HEK293 (cell line): ENCODE measurements around the gene LYZ.

Experiments used
- EGR2 ChIP-seq: fragments of 450-650 bp; formaldehyde crosslinking; IDR thresholded peaks from 2 replicates; pipeline ENCODE4 v1.5.1; 2016; ENCODE audit warnings: low read depth, missing biosample characterization, missing genetic modification characterization
- SCRT2 ChIP-seq: fragments of 450-650 bp; formaldehyde crosslinking; IDR thresholded peaks from 2 replicates; pipeline ENCODE4 v1.5.1; 2016; ENCODE audit warnings: missing biosample characterization, missing genetic modification characterization
- ZFHX2 ChIP-seq: fragments of 450-650 bp; formaldehyde crosslinking; conservative IDR thresholded peaks from 2 replicates; pipeline ENCODE4 v1.5.1; 2016; ENCODE audit warnings: missing biosample characterization, missing genetic modification characterization
- ZFP3 ChIP-seq: fragments of 450-650 bp; formaldehyde crosslinking; IDR thresholded peaks from 2 replicates; pipeline ENCODE4 v1.5.1; 2016; ENCODE audit warnings: low read depth, missing biosample characterization, missing genetic modification characterization
- ZFP41 ChIP-seq: fragments of 450-650 bp; formaldehyde crosslinking; IDR thresholded peaks from 2 replicates; pipeline ENCODE4 v1.5.1; 2016; ENCODE audit warnings: missing biosample characterization, missing genetic modification characterization, borderline replicate concordance
- ZNF146 ChIP-seq: fragments of 450-650 bp; formaldehyde crosslinking; IDR thresholded peaks from 2 replicates; pipeline ENCODE4 v1.5.1; 2016; ENCODE audit warnings: missing biosample characterization, missing genetic modification characterization
- ZNF302 ChIP-seq: fragments of 450-650 bp; formaldehyde crosslinking; IDR thresholded peaks from 2 replicates; pipeline ENCODE4 v1.5.1; 2016; ENCODE audit warnings: missing biosample characterization, missing genetic modification characterization, low read depth
- ZNF660 ChIP-seq: fragments of 450-650 bp; IDR thresholded peaks from 2 replicates; pipeline ENCODE4 v1.5.1; 2018; ENCODE audit warnings: missing biosample characterization, mild to moderate bottlenecking, missing genetic modification characterization
- ZNF792 ChIP-seq: fragments of 450-650 bp; formaldehyde crosslinking; IDR thresholded peaks from 2 replicates; pipeline ENCODE4 v1.5.1; 2016; ENCODE audit warnings: missing biosample characterization, missing genetic modification characterization
- TF ChIP-seq, protein P1 (sequence below): fragments of 450-650 bp; formaldehyde crosslinking; IDR thresholded peaks from 2 replicates; pipeline ENCODE4 v1.5.1; 2016; ENCODE audit warnings: missing biosample characterization, missing genetic modification characterization
- TF ChIP-seq, protein P2 (sequence below): fragments of 450-650 bp; formaldehyde crosslinking; IDR thresholded peaks from 2 replicates; pipeline ENCODE4 v1.5.1; 2016; ENCODE audit warnings: missing biosample characterization, missing genetic modification characterization
- TF ChIP-seq, protein P3 (sequence below): fragments of 450-650 bp; formaldehyde crosslinking; IDR thresholded peaks from 2 replicates; pipeline ENCODE4 v1.5.1; 2016; ENCODE audit warnings: missing biosample characterization, missing genetic modification characterization, low read depth
- TF ChIP-seq, protein P4 (sequence below): fragments of 450-650 bp; formaldehyde crosslinking; IDR thresholded peaks from 2 replicates; pipeline ENCODE4 v1.5.1; 2016; ENCODE audit warnings: missing biosample characterization, missing genetic modification characterization

DNA sequence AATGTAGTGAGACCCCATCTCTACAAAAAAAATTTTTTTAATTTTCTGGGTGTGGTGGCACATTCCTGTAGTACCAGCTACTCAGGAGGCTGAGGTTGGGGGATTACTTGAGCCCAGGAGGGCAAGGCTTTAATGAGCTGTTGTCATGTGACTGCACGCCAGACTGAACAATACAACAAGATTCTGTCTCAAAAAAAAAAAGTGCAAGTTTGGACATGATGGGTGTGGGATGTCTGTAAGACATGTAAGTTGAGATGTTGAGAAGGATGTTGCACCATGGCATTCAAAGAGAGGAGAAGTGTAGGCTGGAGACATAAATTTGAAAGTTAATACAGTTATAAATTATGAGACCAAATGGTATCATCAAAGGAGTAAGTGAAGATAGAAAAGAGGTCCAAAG, 34.9 kb downstream of the LYZ start:
- TF ChIP-seq ZNF302 (tag by site-specific recombination) (no peak), ZFP3 (no peak), ZNF792 (tag by site-specific recombination) (no peak), SCRT2 (tag by site-specific recombination) (no peak), EGR2 (no peak), ZNF146 (tag by site-specific recombination) (no peak), ZFP41 (tag by site-specific recombination) (no peak), ZNF660 (tag by site-specific recombination) (no peak), ZFHX2 (tag by site-specific recombination) (no peak)
- TF ChIP-seq, protein P1, sequence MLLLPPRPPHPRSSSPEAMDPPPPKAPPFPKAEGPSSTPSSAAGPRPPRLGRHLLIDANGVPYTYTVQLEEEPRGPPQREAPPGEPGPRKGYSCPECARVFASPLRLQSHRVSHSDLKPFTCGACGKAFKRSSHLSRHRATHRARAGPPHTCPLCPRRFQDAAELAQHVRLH (tag by site-specific recombination) = no peak
- TF ChIP-seq, protein P2, sequence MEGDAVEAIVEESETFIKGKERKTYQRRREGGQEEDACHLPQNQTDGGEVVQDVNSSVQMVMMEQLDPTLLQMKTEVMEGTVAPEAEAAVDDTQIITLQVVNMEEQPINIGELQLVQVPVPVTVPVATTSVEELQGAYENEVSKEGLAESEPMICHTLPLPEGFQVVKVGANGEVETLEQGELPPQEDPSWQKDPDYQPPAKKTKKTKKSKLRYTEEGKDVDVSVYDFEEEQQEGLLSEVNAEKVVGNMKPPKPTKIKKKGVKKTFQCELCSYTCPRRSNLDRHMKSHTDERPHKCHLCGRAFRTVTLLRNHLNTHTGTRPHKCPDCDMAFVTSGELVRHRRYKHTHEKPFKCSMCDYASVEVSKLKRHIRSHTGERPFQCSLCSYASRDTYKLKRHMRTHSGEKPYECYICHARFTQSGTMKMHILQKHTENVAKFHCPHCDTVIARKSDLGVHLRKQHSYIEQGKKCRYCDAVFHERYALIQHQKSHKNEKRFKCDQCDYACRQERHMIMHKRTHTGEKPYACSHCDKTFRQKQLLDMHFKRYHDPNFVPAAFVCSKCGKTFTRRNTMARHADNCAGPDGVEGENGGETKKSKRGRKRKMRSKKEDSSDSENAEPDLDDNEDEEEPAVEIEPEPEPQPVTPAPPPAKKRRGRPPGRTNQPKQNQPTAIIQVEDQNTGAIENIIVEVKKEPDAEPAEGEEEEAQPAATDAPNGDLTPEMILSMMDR (tag by site-specific recombination) = no peak
- TF ChIP-seq, protein P3, sequence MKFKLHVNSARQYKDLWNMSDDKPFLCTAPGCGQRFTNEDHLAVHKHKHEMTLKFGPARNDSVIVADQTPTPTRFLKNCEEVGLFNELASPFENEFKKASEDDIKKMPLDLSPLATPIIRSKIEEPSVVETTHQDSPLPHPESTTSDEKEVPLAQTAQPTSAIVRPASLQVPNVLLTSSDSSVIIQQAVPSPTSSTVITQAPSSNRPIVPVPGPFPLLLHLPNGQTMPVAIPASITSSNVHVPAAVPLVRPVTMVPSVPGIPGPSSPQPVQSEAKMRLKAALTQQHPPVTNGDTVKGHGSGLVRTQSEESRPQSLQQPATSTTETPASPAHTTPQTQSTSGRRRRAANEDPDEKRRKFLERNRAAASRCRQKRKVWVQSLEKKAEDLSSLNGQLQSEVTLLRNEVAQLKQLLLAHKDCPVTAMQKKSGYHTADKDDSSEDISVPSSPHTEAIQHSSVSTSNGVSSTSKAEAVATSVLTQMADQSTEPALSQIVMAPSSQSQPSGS (tag by site-specific recombination) = no peak
- TF ChIP-seq, protein P4, sequence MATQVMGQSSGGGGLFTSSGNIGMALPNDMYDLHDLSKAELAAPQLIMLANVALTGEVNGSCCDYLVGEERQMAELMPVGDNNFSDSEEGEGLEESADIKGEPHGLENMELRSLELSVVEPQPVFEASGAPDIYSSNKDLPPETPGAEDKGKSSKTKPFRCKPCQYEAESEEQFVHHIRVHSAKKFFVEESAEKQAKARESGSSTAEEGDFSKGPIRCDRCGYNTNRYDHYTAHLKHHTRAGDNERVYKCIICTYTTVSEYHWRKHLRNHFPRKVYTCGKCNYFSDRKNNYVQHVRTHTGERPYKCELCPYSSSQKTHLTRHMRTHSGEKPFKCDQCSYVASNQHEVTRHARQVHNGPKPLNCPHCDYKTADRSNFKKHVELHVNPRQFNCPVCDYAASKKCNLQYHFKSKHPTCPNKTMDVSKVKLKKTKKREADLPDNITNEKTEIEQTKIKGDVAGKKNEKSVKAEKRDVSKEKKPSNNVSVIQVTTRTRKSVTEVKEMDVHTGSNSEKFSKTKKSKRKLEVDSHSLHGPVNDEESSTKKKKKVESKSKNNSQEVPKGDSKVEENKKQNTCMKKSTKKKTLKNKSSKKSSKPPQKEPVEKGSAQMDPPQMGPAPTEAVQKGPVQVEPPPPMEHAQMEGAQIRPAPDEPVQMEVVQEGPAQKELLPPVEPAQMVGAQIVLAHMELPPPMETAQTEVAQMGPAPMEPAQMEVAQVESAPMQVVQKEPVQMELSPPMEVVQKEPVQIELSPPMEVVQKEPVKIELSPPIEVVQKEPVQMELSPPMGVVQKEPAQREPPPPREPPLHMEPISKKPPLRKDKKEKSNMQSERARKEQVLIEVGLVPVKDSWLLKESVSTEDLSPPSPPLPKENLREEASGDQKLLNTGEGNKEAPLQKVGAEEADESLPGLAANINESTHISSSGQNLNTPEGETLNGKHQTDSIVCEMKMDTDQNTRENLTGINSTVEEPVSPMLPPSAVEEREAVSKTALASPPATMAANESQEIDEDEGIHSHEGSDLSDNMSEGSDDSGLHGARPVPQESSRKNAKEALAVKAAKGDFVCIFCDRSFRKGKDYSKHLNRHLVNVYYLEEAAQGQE = no peak
